GM19035 (cell line): ENCODE results near the gene MTHFD1L.
"Not testable (repeated sequence)": the region's sequence is repeated elsewhere in the genome, so short reads cannot be mapped to it uniquely, and the experiment has no call there.

Experiments
- ATAC-seq: cut with Tn5 transposase; IDR thresholded peaks from one replicate; pipeline ENCODE4 v1.9.1; 2021; ENCODE audit not compliant: unreplicated experiment

The MTHFD1L gene

DNA sequence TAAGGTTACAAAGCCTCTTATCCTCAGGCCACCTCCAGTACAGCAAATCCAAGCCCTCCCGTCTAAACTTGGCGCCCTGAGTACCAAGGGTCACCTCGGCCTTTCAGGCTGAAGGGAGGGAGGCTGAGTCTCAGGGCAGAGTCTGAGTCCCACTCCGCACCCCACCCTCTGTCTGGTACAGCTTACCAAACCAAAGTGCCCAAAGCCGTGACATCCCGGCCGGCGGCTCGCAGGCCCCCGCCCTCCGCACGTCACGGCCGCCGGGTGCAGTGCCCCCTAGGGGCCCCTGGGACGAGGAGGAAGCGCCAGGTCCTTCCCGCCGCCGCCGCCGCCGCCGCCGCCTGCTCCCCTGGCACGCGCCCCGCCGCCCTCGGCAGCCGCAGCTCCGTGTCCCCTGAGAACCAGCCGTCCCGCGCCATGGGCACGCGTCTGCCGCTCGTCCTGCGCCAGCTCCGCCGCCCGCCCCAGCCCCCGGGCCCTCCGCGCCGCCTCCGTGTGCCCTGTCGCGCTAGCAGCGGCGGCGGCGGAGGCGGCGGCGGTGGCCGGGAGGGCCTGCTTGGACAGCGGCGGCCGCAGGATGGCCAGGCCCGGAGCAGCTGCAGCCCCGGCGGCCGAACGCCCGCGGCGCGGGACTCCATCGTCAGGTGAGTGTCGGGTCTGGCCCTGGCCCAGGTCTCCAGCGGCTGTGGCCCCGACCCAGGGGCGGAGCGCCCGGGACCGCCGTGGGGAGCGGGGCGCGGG lies at the start of gene MTHFD1L:
Gene MTHFD1L, plus strand, starts transcription at position 297 of the 741 bp plus-strand sequence. Its CDS starts 121 bp downstream, at position 418.
- ATAC-seq: peak; percentile 75

DNA sequence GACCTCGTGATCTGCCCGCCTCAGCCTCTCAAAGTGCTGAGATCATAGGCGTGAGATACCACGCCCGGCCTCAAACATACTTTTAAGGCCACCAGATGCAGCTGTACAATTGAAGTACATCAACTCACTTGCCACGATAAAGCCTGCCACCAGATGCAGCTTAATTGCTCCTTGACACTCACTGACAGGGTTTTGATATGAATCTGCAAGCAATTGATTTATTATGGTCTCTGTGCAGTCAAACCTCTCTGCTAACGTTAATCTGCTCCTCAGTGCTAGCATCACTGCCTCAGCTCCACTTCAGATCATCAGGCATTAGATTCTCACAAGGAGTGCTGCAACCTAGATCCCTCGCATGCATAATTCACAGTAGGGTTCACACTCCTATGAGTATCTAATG lies 48.9 kb upstream of the MTHFD1L start:
- ATAC-seq: not testable (repeated sequence)

DNA sequence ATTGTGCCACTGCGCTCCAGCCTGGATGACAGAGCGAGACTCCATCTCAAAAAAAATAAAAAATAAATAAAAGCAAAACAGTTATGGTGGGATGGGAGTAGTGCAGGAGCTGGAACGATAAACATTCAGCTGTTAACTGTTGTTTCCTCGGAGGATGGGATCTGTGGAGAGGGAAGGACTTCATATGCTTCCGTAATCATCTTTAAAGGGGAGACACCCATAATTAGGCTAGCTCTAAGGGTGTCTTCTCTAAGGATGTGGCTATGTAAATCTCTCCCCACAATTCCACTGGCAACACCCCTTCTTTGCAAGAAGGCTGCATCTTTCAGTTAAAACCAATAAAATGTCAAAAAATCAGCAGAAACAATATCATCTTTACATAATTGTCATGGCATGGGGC lies 42.6 kb upstream of the MTHFD1L start:
- ATAC-seq: no peak

DNA sequence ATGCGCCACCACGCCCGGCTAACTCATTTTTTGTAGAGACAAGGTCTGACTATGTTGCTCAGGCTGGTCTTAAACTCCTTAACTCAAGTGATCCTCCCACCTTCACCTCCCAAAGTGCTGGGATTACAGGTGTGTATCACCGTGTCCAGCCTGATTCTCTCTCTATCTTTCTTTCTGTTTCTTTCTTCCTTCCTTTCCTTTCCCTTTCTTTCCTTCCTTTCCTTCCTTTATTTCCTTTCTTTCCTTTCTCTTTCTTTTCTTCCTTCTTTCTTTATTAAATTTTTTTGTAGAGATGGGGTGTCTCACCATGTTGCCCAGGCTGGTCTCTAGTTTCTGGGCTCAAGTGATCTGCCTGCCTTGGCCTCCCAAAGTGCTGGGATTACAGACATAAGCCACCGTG lies 38.7 kb upstream of the MTHFD1L start:
- ATAC-seq: no peak

DNA sequence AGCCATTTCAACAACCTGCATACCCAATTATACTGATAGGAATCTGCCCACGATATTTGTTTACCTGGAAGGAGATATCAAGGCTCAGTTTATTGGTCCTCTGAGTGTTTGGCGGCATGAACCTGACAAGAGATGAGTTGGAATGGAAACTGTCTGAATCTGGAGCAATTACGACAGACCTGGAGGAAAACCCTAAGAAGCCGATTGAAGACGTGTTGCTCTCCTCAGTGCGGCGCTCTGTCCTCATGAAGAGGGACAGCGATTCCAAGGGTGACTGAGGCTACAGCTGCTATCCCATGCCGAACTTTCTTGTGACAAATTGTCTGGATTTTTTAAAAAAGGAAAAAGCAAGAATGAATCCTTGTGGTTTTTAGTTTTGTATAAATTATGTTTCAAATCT lies 37.4 kb upstream of the MTHFD1L start:
- ATAC-seq: not testable (repeated sequence)

GRCh38 chr6:150830439-150831165 lies 34.9 kb upstream of the MTHFD1L start:
- ATAC-seq: no peak

GRCh38 chr6:150831577-150831976 lies 33.9 kb upstream of the MTHFD1L start:
- no peak for ATAC-seq

GRCh38 chr6:150835620-150836019 lies 29.9 kb upstream of the MTHFD1L start:
- no peak for ATAC-seq

- ATAC-seq: no peak
Observed at GRCh38 chr6:150840185-150840584, 25.3 kb upstream of the MTHFD1L start.

DNA sequence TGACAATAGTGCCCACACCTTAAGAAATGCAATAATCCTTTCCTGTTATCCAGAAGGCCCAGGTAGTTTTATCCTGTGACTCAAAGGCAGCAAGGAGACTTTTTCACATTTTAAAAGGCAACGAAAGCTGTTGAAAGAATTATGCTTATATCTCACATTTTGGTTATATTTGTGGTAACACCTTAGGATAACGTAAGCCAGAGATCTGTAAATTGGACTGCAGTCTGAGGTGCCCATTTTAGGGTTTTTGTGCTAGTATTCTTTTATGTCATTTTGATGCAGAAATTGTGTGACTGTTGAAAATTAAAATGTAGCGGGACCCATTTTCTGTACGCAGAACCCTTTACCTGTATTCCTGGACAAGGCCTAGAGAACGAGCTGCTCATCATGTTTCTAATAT lies 24.3 kb upstream of the MTHFD1L start:
- ATAC-seq: no peak

DNA sequence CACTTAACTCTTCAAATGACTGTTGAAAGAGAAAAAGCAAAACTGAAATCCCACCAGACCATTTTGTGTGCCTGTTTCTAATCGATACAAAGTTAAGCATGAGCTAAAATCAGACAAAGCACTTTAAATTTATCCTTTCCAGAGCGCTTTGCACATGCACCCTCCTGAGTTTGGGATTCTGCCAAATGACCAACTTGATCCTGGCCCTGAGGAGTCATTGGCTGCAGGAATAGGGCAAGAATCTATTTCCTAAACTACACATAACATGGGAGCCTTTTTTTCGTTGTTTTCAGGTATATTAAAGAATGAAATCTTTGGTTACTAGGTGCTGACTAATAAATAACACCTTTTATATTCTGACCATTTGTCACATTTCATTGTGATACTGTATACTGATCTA lies 23.8 kb upstream of the MTHFD1L start:
- no peak for ATAC-seq

DNA sequence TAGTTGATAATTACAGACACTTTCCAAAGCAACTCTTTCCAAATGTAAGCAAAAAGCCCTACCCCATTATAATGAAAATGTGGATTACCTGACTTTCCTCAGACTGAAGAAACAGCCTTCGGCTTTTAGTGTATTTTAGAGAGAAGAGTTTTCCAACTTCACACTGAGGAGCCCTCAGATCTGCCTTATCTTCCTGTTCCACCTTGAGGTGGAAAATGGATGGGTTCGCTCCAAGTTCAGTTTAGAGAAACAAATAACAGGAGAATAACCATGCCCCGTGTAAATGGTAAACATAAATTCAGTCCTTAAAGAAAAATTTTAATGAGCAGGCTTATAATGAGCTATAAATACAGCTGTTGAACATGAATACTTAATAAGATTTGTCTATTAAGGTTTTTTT lies 21.1 kb upstream of the MTHFD1L start:
- no peak for ATAC-seq

DNA sequence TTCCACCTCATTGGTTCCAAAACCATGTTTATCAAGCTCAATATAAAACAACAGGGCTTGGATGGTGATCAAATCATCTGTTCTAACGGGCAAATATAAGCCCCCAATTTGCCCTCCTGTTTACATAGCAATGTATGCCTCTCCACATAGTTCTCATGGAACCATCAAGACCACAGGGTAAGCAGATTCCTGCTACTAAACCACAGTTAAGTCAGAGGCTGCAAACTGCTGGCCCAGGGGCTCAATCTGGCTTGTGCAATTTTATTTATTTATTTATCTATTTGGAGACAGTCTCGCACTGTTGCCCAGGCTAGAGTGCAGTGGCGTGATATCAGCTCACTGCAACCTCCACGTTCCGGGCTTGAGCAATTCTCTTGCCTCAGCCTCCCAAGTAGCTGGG lies 18.9 kb upstream of the MTHFD1L start:
- ATAC-seq: no peak

DNA sequence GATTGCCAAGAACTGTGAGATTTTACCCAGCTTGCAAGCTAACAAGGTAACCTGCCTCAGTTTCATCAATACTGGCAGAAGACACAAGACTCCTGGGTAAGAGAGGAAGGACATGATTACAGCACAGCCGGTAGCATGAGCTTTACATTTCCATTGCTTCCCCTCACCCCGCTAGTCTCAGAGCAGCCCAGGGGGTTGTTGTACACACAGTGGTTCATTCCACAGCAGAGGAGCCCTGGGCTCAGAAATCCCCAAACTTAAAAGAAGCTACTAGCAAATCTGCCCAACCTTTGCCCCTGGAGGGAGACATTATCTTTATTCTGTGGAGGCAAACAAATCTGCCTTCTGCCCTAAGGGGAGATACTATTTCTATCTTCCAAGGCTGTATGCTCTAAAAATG lies 17.1 kb upstream of the MTHFD1L start:
- ATAC-seq: no peak

DNA sequence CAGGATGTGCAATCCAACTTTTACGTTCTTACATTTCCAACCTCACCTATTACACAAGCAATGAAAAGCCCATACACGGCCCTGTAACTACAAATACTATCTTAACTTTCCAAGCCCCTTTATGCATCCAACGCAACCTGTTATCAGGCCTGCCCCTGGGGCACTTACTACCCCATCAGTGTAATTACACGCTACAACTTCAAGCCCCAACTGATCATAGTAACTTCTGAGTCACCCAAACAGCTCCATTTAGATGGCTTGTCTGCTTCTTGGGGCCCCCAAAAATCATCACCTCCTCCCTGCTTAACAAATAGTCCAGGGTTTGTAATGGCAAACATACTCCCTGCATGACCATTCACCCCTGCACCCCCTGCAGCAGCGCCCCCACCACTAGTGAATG lies 11.1 kb upstream of the MTHFD1L start:
- ATAC-seq: not testable (repeated sequence)

DNA sequence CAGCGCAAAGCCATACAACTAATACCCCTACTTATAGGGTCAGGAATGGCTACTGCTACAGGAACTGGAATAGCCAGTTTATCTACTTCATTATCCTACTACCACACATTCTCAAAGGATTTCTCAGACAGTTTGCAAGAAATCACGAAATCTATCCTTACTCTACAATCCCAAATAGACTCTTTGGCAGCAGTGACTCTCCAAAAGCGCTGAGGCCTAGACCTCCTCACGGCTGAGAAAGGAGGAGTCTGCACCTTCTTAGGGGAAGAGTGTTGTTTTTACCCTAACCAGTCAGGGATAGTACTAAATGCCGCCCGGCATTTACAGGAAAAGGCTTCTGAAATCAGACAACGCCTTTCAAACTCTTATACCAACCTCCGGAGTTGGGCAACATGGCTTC lies 10.3 kb upstream of the MTHFD1L start:
- ATAC-seq: not testable (repeated sequence)

- no peak for ATAC-seq
Observed at GRCh38 chr6:150857062-150857944, 8.2 kb upstream of the MTHFD1L start.

DNA sequence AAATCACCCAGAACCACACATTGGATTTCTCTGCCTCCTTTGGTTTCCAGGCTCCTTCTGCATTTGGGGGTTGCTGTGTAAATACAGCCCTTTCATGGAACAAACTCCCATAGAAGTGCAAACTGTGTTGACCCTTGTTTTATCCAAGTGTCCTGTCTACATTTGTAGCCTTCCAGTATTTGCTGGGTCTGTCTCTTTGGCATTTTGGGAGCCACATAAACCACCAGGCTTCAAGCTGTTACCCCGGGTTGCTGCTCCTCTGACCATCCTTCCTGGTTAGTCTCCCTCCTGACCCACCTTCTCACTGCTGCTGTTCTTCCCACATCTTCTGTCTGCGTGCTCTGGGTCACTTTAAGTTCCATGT lies 7.6 kb upstream of the MTHFD1L start:
- ATAC-seq: no peak

DNA sequence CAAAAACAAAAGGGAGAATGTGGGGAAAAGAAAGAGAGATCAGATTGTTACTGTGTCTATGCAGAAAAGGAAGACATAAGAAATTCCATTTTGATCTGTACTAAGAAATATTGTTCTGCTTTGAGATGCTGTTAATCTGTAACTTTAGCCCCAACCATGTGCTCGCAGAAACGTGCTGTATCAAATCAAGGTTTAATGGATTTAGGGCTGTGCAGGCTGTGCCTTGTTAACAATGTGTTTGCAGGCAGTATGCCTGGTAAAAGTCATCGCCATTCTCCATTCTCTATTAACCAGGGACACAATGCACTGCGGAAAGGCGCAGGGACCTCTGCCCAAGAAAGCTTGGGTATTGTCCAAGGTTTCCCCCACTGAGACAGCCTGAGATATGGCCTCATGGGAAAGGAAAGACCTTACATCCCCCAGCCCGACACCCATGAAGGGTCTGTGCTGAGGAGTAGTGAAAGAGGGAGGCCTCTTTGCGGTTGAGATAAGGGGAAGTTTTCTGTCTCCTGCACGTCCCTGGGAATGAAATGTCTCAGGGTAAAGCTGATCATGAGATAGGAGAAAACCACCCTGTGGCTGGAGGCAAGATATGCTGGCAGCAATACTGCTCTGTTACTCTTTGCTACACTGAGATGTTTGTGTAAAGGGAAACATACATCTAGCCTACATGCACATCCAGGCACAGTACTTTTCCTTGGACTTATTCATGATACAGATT lies 3.9 kb upstream of the MTHFD1L start:
- not testable (repeated sequence) for ATAC-seq

DNA sequence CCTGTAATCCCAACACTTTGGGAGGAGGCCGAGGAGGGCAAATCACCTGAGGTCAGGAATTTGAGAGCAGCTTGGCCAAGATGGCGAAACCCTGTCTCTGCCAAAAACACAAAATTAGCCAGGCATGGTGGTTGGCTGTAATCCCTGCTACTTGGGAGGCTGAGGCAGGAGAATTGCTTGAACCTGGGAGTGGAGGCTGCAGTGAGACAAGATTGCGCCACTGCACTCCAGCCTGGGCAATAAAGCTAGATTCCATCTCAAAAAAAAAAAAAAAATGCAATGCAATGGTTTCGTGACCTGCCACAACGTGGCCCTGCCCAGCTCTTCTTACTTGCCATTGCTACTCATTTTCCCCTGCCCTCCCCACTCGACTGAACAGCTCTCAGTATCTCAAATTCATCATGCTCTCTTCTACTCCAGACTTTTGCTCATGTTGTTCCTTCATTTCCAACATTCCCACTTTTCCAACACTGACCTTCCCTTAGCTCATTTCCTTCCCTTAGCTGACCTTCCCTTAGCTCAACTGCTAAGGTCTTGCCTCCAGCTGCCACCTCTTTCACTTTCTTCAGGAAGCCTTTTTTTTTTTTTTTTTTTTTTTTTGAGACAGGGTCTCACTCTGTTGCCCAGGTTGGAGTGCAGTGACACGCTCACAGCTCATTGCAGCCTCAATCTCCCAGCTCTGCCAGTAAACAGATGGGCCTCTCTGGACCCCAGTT lies 2.1 kb upstream of the MTHFD1L start:
- ATAC-seq: no peak
